Fibroblast of peridontal ligament (primary cell): ENCODE results near the gene CCDC7.
A peak's percentile ranks its signal among the peaks of the same experiment; 100 is the strongest.
"Not testable (repeated sequence)": the region's sequence is repeated elsewhere in the genome, so short reads cannot be mapped to it uniquely, and the experiment has no call there.

Experiments used
- DNase-seq: peaks from one replicate; pipeline ENCODE4 v3.0.0-alpha.2; 2010; ENCODE audit errors: extremely low read depth

Gene CCDC7

DNA sequence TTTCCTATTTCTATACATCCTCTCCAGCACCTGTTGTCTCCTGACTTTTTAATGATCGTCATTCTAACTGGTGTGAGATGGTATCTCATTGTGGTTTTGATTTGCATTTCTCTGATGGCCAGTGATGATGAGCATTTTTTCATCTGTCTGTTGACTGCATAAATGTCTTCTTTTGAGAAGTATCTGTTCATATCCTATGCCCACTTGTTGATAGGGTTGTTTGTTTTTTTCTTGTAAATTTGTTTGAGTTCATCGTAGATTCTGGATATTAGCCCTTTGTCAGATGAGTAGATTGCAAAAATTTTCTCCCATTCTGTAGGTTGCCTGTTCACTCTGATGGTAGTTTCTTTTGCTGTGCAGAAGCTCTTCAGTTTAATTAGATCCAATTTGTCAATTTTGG is 253.7 kb downstream of the CCDC7 start:
- not testable (repeated sequence) for DNase-seq

DNA sequence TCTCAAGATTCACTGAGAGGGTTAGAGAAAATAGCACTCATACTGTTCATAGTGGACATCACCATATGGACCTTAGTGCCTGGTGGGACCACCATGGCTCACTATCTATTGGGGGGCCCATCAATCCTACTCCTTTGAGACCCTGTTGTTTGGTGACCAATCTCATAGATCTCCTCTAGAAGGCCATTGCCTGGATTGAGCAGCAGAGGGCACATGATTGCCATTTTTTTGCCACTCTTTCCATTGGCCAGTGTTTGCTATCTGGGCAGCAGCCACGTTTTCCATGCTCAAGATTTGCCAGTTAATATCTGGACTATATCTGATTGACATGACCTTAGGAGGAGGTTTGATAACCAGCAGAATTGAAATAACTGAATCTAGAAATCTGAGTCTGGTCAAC is 267.6 kb downstream of the CCDC7 start:
- DNase-seq: no peak

DNA sequence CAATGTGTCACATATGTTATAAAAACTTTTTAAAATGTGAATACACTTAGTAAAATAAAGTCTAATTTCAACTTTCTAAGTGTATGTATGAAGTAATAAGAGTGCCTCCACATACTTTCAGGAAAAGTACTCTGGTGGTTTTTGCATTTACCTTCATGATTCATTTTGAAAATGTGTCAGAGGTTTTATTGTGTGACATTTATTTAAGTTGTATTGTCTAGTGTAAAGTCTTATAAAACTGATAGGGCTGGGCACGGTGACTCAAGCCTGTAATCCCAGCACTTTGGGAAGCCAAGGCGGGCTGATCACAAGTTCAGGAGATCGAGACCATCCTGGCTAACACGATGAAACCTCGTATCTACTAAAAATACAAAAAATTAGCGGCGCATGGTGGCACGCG is 285.6 kb downstream of the CCDC7 start:
- no peak for DNase-seq

DNA sequence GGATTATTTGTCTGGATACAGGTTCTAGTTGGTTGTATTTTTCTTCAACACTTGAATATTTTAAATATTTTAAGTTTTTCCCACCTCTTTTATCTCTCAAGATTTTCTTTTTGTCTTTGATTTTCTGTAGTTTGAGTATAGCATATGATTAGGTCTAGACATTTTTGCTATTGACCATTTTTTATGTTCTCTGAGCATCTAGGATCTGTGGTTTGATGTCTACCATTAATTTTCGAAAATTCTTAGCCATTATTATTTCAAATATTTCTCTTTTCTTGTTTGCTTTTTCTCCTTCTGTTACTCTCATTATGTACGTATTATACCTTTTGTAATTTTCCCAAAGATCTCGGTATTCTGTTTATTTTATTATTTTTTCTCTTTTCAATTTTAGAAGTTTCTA is 293.0 kb downstream of the CCDC7 start:
- DNase-seq: no peak

DNA sequence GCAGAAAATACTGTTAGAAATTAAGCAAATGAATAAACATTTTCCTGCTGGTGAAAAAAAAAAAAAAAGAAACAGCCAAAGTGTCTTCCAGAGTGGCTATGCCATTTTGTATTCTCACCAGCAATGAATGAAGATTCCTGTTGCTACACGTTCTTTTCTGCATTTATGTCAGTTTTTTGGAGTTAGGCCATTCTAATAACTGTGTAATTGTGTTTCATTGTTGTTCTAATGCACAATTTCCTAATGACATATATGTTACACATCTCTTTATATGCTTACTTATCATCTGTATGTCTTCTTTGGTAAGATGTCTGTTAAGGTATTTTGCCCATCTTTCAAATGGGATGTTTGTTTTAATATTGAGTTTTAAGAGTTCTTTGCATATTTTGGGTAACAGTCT is 298.4 kb downstream of the CCDC7 start:
- no peak for DNase-seq

DNA sequence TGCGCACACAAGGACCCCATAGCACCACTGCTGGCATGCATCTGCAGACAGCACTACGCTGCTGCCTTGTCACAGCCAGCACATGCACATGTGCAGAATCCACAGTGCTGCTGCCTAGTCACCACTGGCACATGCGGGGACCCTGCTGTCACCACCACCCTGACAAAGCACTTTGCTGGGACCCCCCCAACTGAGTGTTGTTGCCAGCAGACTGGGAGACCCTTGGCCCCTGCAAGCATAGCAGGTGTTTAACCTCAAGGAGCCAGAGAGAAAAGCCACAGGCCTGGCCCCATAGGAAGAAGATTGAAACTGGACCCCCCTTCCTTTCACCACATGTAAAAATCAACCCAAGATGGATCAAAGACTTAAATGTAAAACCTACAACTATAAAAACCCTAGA is 300.9 kb downstream of the CCDC7 start:
- DNase-seq: no peak

DNA sequence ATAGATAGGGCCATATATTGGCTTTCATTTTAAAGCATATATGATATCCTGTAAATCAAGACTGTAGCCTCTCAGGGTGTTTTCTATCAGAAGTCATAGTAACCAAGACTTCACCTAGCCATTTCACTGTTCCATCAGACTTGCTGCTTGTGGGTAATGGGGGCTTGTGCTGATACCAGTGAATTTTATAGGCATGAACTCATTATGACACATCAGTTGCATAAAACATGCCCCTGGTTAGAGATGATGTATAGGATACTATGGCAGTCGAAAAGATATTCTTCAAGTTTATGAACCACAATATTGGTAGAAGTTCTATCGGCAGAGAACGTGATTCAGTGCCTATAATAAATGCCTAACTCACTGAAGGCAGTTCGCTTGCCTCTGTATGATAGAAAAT is 305.6 kb downstream of the CCDC7 start:
- no peak for DNase-seq

DNA sequence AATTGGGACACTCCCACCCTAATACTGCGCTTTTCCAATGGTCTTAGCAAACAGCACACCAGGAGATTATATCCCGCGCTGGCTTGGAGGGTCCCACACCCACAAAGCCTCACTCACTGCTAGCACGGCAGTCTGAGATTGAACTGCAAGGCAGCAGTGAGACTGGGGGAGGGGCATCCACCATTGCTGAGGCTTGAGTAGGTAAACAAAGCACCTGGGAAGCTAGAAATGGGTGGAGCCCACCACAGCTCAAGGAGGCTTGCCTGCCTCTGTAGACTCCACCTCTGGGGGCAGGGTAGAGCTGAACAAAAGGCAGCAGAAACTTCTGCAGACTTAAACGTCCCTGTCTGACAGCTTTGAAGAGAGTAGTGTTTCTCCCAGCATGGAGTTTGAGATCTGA is 309.0 kb downstream of the CCDC7 start:
- DNase-seq: not testable (repeated sequence)

DNA sequence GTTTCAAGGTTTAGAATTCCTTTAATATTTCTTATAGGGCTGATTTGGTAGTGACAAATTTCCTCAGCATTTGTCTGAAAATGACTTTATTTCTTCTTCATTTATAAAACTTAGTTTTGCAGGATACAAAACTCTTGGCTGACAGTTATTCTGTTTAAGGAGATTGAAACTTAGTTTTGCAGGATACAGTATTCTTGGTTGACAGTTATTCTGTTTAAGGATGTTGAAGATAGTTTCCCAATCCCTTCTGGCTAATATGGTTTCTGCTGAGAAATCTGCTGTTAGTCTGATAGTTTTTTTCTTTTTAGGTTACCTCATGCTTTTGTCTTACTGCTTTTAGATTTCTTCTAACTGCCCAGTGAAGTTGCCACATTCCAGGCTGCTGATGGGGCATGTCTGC is 325.3 kb downstream of the CCDC7 start:
- no peak for DNase-seq

DNA sequence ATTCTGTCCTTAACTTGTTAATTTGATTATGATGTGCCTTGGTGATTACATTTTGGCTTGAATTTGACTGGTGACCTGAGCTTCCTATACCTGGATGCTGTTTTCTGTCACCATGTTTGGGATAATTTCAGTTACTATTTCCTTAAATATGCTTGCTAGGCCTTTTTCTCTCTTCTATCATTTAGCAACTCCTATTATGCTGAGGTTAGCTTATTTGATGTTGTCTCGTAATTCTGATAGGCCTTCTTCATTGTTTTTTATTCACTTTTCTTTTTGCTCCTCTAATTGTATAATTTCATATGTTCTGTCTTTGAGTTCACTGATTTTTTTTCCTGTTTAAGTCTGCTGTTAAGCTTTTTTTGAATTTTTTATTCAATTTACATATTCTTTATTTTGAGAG is 327.2 kb downstream of the CCDC7 start:
- no peak for DNase-seq

DNA sequence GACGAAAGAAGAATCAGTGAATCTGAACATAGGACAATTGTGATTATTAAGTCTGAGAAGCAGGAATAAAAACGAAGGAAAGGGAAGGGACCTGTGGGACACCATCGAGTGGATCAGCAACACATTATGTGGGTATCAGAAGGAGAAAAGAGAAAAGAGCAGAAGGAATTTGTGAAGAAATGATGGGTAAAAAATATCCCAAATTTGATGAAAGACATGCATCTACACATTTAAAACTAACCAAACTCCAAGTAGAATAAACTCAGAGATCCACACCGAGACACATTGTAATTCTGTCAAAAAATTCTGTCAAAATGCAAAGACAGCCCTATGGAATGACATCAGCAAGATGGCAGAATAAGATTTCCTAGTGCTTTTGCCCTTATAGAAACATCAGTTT is 341.0 kb downstream of the CCDC7 start:
- DNase-seq: no peak

DNA sequence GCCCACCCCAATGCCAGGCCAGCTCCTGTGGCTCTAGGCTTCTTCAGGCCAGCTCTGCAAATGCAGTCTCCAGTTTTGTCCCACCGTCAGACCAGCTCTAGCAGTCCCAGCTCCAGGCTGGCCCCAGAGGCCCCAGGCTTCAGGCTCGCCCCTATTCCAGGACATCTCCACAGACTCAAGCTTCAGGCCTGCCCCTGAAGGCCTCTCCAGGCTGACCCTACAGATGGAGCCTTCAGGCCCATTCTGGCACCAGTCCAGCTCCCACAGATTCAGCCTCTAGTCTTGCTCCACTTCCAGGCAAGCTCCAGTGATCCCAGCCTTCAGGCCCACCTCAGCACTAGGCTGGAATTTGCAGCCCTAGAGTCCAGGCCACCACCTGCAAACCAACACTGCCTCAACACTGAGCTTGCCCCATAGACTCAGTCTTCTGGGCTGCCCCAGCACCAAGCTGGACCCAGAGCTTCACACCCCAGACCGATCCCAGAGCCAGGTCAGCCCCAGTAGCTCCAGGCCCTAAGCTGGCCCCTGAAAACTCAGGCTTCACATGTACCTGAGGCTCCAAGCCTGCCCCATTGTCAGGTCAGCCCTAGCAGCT is 341.8 kb downstream of the CCDC7 start:
- DNase-seq: no peak

DNA sequence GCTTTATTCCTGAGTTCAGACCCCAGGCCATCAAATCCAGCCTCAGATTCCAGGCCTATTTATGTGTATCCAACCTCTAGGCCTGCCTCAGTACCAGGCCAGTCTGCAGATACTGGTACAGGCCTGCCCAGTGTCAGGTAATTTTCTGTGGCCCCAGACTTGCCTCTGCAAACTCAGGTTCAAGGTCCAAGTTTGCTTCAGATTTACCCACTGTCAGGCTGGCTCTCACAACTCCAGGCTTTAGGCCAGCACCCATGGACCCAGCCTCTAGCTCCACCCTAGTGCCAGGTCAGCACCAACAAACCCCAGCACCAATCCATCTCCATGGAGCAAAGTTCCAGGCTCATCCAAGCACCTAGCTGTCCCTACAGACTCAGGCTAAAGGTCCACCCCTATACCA is 342.4 kb downstream of the CCDC7 start:
- no peak for DNase-seq

DNA sequence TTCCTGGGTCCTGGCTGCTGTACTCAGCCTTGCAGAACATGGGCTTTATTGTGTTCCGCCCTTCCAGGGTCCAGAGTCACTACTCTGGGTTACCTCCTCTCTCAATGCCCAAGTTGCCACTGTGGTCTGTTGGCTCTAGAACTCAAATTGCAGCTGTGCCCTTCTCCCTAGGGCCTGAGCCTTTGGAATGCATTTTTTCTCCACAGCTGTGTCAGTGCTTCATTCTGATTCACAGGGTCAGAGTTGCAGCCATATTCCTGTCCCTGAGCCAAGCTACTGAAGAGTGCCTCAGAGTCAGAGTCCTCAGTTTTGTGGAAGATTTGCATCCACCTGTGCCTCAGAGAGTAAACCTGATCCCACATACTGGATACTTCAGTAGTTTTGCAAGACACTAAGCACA is 344.5 kb downstream of the CCDC7 start:
- peak; percentile 32 for DNase-seq

DNA sequence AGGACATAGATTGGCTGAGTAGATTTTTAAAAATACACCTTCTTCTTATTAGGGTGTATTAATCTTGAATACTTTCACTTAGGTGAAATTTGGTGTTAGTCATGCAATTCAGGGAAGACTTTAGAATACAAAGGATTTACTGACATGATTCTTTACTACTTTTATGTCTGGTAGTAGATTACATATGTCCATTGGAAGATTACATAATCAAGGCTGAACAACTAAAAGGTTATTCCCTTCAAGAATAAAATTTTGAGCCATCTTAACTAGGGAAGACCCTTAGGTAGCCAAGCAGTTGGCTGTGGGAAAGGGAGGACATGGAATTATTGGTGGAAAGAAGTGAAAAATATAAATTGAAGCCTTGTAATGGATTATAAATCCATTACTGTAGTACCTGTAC is 347.1 kb downstream of the CCDC7 start:
- DNase-seq: no peak

DNA sequence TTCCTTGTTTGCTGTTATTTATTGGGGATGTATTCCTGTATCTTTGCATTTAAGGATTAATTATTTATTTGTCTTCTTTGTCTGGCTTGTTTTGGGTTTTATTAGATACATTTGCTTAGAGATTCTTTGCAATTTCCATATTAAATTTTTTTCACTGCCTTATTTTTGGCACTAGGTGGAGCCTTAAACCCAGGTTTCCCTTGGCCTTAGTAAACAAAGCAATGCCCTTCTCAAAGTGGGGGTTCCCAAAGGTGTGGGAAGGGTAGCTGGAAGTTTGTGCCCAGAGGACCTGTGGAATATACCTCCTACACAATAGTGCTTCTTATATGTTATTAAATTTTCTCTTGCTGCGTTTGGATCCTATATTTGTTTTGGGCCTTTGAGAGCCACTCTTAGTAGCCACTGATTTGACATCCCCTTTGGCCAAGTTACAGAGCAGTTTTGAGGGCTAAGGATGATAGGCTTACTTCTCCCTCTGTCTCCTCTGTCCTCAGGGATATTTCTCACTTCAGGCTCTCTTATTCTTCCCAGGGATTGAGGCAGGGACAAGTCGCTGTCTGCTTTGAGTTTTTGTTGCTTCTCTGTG is 349.8 kb downstream of the CCDC7 start:
- DNase-seq: peak; percentile 55

DNA sequence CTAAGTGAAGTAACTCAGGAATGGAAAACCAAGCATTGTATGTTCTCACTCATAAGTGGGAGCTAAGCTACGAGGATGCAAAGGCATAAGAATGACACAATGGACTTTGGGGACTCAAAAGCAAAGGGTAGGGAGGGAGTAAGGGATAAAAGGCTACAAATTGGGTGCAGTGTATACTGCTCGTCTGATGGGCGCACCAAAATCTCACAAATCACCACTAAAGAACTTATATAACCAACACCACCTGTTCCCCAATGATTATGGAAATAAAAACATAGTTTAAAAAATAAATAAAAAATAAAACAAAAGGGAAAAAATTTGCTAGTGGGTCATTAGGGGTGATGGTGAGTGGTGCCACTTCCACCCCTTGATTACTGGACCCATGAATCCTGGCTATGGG is 351.5 kb downstream of the CCDC7 start:
- peak; percentile 10 for DNase-seq

DNA sequence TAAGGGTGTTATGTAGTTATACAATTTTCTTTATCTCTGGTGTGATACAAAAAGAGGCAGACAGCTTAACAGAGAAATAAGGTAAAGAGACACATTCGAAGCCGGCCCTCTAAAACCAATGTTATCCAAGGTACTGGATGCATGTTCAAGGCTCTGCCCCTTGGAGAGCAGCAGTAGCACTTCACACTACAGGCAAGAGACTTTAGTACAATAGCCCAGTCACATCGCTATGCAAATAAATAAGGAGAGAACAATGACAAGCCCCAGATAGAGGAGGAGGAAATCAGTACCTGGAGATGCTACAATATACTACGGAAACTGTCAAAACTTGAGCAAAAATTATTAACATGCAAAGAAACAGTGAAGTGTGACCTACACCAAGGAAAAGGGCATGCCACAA is 401.0 kb downstream of the CCDC7 start:
- no peak for DNase-seq

DNA sequence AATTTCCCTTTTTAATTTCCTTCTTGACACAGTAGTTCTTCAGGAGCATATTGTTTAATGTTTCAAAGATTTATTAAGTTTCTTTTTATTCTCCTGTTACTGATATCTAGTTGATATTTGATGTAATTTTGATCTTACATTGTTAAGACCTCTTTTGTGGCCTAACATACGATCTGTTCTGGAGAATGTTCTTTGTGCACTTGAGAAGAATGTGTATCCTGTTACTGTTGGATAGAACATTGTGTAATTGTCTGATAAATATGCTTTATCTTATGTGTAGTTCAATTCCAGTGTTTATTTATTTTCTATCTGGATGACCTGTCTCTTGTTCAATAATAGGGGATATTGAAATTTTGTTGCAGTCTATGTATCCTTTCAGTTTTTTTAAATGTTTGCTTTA is 405.4 kb downstream of the CCDC7 start:
- DNase-seq: no peak

DNA sequence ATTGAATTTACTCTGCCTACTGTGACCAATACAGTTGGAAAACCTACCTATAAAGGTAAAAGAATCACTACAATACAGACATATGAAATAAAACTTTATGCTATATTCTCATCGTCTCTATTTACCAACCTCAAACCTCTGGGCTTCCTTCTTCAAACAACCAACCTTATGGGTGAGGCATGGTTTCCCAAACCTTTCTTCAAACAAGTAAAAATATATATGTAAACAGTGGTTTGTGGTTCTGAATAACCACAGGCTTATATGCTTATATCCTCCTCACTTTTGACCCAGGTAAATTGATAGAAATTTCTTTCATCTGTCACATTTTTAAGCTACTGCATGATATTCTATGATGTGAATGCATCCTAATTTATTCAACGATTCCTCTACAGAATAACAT is 408.5 kb downstream of the CCDC7 start:
- no peak for DNase-seq

DNA sequence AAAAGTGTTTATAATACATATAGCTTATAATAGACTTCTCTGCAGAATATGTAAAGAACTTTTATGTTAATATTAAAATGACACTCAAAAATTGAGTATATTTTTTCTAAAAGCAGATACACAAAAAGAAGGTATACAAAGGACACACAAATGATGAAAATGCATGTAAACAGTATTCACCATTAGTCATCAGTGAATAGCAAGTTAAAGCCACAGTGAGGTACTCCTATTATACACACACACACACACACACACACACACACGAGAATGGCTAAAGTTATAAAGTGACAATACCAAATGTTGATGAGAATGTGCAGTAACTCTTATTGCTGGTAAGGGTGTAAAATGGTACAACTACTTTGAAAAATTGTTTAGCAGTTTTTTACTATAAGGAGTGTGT is 419.2 kb downstream of the CCDC7 start:
- DNase-seq: no peak

DNA sequence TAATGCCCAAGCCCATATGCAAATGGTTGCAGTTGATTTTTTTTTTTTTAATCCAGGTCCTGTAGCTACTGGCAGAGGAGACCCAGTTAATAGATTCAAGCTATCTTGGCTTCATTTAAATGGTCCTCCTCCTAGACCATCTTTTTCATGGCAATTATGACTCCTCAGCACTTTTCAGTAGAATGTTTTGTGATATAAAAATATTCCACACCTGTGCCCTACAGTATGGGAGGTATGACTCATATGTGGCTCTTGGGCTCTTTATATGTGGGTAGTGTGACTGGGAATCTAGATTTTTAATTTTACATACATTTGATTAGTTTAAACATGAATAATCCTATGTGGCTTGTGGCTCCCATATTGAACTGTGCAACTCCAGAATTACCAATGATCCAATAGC is 432.0 kb downstream of the CCDC7 start:
- no peak for DNase-seq

DNA sequence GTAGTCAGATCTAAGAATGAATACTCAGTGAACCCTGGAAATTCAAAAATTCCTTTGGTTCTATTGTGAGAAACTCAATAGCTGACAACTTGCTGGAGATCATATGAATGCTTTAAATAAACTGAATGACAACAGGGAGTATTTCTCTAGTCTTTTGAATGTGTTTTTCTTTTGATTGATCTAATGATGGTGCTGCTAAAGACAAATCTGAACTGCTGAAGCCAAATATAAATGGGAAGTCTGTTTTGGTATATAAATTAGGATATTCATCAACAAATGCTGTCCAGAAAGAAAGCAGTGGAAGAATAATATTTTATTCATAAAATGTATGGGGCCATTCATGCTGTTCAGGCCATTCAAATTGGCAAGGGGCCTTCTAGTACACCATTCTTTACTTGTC is 432.7 kb downstream of the CCDC7 start:
- no peak for DNase-seq

DNA sequence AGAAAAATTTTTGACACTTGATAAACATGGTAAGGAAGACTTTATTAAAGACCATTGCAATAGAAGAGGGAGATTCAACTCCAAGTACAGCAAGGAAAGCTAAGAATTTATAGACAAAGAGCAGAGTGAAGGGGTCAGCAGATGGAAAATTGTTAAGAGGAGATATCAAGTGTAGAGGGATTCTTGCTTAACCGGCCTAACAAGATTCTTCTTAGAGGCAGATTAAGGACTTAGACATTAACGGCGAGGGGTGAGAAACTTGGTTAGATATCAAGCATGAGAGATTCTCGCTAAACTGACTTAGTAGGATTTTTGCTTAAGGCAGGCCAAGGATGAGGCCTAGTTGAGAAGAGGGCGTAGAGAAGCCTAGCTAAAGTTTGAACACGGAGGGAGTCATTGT is 436.1 kb downstream of the CCDC7 start:
- no peak for DNase-seq
